Right lung (tissue), 5 donors: ENCODE results near the gene FANK1. TPM values are rescaled to one million over a fixed set of nuclear protein-coding genes. Genes with fewer than 3 reads are reported as not detected.
"Not testable (repeated sequence)": the region's sequence is repeated elsewhere in the genome, so short reads cannot be mapped to it uniquely, and the experiment has no call there.

Experiments
- DNase-seq, 2 donors: peaks; one replicate each; pipeline ENCODE4 v3.0.0-alpha.2; 2013
- polyA plus RNA-seq, 5 donors: library from polyadenylated mRNA; unstranded; fragments of 120-200 nt; gene quantifications; one replicate each; pipeline versions ENCODE4 v1.2.1 to v1.2.3, GENCODE V29; 2013; ENCODE audit warnings: inconsistent platforms in 1 of 5, low replicate concordance in 1 of 5; ENCODE audit not compliant: insufficient read length in 5 of 5, insufficient read depth in 1 of 5

FANK1 gene
- polyA plus RNA-seq, 5 donors: 6.2 to 11.7 (median 9.5) TPM

- no peak for DNase-seq
Observed at GRCh38 chr10:126017961-126018560, 121.7 kb downstream of the FANK1 start.

GRCh38 chr10:126021833-126022500, 125.6 kb downstream of the FANK1 start:
- no peak for DNase-seq

- DNase-seq: no peak
Observed at GRCh38 chr10:126022841-126023240, 126.5 kb downstream of the FANK1 start.

- DNase-seq: no peak
Observed at GRCh38 chr10:126027692-126028091, 131.3 kb downstream of the FANK1 start.

GRCh38 chr10:126029999-126030398, 133.6 kb downstream of the FANK1 start:
- no peak for DNase-seq

- DNase-seq: no peak
Observed at GRCh38 chr10:126034586-126034985, 138.2 kb downstream of the FANK1 start.

- no peak for DNase-seq
Observed at GRCh38 chr10:126036515-126036914, 140.2 kb downstream of the FANK1 start.

GRCh38 chr10:126037946-126038345, 141.6 kb downstream of the FANK1 start:
- no peak for DNase-seq

GRCh38 chr10:126041117-126041516, 144.8 kb downstream of the FANK1 start:
- DNase-seq: no peak

- peak; percentile 87 to 89 for DNase-seq
Observed at GRCh38 chr10:126041804-126042231, 145.5 kb downstream of the FANK1 start.

- no peak for DNase-seq
Observed at GRCh38 chr10:126042354-126042753, 146.0 kb downstream of the FANK1 start.

- DNase-seq: no peak
Observed at GRCh38 chr10:126042906-126043305, 146.5 kb downstream of the FANK1 start.

- no peak for DNase-seq
Observed at GRCh38 chr10:126043389-126043788, 147.0 kb downstream of the FANK1 start.

- DNase-seq: no peak
Observed at GRCh38 chr10:126045861-126046260, 149.5 kb downstream of the FANK1 start.

GRCh38 chr10:126046831-126047230, 150.5 kb downstream of the FANK1 start:
- no peak for DNase-seq

- not testable (repeated sequence) for DNase-seq
Observed at GRCh38 chr10:126047749-126048148, 151.4 kb downstream of the FANK1 start.

- DNase-seq: no peak
Observed at GRCh38 chr10:126049759-126050700, 153.7 kb downstream of the FANK1 start.

GRCh38 chr10:126052171-126052570, 155.8 kb downstream of the FANK1 start:
- no peak for DNase-seq

GRCh38 chr10:126054191-126054590, 157.8 kb downstream of the FANK1 start:
- DNase-seq: no peak

GRCh38 chr10:126057494-126057893, 161.1 kb downstream of the FANK1 start:
- DNase-seq: no peak

- no peak for DNase-seq
Observed at GRCh38 chr10:126058104-126058503, 161.7 kb downstream of the FANK1 start.

- DNase-seq: no peak
Observed at GRCh38 chr10:126058507-126058906, 162.1 kb downstream of the FANK1 start.
